CD4-positive, alpha-beta T cell treated with Interleukin-17A for 4 hours (primary cell): ENCODE data around the gene SNCG.
"Not testable (repeated sequence)": the region's sequence is repeated elsewhere in the genome, so short reads cannot be mapped to it uniquely, and the experiment has no call there.

Experiments
- DNase-seq: peaks from one replicate; pipeline ENCODE4 v3.0.0-alpha.2; 2020; ENCODE audit warnings: mixed read lengths

The SNCG gene

GRCh38 chr10:86945361-86946212 lies 12.8 kb upstream of the SNCG start:
- DNase-seq: no peak

GRCh38 chr10:86946213-86947155 lies 11.9 kb upstream of the SNCG start:
- no peak for DNase-seq

GRCh38 chr10:86947806-86948205 lies 10.6 kb upstream of the SNCG start:
- DNase-seq: not testable (repeated sequence)

GRCh38 chr10:86950349-86950748 lies 8.1 kb upstream of the SNCG start:
- DNase-seq: peak; percentile 46

GRCh38 chr10:86951184-86951761 lies 7.1 kb upstream of the SNCG start:
- DNase-seq: no peak

DNA sequence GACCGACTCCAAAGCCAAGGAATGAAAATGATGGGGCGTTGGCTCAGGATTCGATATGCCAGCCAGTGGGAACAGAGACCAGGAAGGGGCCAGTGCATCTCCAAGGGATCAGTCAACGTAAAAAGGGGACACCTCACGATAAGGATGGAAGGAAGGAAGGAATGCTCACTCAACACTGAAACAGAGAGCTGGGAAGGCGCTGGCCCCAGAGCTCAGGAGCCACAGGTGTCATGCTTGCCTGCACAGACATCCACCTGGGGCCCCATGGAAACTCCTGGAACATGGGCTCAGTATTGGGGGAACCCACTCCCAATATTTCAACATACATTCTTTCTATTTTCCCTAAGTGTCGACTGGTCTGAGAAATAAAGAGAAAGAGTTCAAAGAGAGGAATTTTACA lies 6.3 kb upstream of the SNCG start:
- DNase-seq: no peak

GRCh38 chr10:86952697-86953096 lies 5.7 kb upstream of the SNCG start:
- not testable (repeated sequence) for DNase-seq

GRCh38 chr10:86953747-86954680 lies 4.4 kb upstream of the SNCG start:
- no peak for DNase-seq

- DNase-seq: no peak
Observed at GRCh38 chr10:86954681-86955500, 3.5 kb upstream of the SNCG start.

- no peak for DNase-seq
Observed at GRCh38 chr10:86955501-86956194, 2.8 kb upstream of the SNCG start.

GRCh38 chr10:86956195-86956847 lies 2.1 kb upstream of the SNCG start:
- DNase-seq: no peak

DNA sequence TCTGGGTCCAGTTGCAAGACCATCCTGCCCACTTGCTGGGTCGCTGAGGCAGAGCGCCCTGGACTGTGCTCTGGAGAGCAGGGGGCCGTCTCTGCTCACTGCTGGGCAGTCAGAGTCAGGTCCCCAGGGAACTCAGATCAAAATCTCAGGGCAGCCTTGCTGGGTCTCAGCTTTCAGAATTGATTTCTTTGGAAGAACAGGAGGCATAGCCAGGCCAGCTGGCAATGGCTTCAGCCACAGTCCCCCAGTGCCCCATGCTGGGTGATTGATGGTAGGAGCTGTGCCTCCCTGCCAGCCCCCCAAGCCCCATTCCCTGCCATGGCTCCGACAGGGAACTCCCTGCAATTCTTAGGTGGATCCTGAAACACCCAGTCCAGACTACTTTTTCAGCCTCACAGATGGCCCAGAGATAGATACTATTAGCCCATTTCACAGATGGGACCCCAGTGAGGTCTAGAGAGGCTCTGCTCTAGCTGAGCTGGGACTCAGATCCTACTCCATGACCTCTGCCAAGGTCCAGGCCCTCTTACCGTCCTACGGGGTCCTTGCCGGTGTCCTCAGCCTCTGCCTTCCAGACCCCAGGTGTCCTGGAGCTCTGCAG lies 1.5 kb upstream of the SNCG start:
- no peak for DNase-seq

- DNase-seq: no peak
Observed at GRCh38 chr10:86957471-86958115, 806 bp upstream of the SNCG start, which contains the start of gene MMRN2. MMRN2 (minus strand) TSS chr10:86957615; CDS start chr10:86957541, 74 bp downstream.

- DNase-seq: no peak
Observed at GRCh38 chr10:86958901-86959736, 720 bp downstream of the SNCG start.

GRCh38 chr10:86959737-86960002 lies 1.3 kb downstream of the SNCG start:
- no peak for DNase-seq

DNA sequence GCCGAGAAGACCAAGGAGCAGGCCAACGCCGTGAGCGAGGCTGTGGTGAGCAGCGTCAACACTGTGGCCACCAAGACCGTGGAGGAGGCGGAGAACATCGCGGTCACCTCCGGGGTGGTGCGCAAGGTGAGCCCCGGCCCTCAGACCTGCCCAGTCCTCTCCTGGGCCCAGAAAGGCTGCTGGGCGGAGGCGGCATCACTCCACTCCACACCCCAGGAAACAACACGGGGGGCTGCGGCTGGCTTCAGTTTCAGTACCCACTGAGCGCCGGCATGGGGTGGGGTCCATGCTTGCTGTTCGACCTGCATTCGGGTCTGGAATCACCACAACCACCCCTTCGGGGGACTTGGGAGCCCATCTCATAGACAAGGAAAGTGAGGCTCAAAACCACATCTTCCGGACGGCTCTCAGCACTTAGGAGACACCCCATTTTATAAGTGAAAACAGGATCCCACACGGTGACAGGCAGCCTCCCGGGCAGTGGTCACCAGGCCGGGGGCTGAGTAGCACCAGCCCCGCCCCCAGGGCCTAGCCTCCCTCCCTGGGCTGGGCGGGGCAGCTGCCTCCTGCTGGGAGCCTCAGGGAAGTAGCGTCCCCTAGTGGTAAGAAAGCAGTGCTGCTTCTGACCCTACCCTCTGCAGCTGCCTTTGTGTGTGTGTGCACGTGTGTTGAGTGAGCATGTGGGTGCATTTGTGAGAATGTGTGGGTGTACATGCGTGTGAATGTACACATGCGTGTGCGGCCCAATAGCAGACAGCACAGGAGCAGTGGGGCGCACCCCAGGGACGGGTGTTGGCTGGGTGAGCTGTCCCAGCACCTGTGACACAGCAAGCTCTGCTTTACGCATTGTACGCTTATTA lies 1.8 kb downstream of the SNCG start:
- peak; percentile 39 for DNase-seq

DNA sequence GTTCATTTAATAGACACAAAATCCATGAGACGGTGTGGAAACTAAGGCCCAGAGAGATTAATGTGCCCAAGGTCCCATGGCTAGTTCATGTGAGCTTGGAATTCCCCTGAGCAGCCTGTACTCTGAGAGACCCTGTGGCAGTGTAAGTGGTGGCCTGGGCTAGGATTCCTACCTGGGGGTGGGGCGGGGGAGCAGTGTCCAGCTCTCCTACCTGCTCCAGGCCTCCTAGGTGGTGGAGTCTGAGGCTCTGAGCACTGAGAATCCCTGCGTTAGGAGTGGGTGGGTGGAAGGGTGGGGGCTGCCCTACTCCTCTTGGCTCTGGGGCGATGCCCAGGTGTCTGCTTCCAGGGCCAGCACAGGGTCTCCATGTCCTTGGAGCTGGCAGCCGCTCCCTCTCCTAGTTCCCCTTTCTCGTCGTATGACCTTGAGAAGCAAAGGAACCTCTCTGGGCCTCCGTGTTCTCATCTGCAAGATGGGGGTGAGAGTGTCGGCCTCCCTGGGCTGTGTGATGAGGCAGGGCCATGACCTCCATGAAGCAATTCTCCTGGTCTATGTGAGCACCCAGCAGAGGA lies 2.5 kb downstream of the SNCG start:
- DNase-seq: no peak
